Measurements from ENCODE around the gene TSPAN10. TPM values are rescaled to one million over a fixed set of nuclear protein-coding genes. Genes with fewer than 3 reads are reported as not detected.

TSPAN10 gene
- total RNA-seq, 6 experiments from 2014 or later = 14.3 to 19.6 (median 17.2) TPM

DNA sequence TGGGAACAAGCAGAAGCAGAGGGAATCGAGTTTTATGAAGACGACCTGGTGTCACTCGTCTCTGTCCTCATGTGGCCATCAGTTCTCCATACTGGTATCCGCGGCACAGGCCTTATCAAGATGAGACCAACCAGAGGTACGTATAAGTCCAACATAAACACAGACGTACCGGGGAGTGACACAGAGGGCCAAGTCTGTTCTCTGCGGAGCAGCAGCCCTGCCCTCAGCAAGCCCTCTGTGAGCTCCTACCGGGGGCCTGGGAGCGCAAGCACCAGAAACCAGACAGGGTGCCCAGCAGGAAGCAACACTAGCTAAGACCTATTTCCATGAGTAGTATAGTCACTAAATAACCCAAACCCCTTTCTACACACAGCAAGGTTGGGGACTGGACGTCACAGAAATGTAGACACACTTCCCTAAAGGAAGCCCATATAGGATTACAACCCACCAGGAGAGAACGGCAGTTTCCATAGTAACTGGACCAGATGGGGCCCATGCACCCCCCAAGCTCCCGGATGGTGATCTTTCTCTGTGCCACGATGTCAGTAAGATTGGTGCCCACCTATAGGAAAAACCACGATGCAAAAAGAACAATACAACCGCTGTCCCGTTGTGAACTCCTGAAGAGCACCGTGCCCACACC is 45.7 kb downstream of the TSPAN10 start:
- peaks cover 23% of the 10 kb centered on the region for H3K36me3 Mint-ChIP-seq (ENCODE audit: low read depth)
- peaks cover 13% of the 10 kb centered on the region for H3K27me3 Mint-ChIP-seq (ENCODE audit: insufficient read depth)
- peak overlapping the region; percentile 88 for H3K27ac Mint-ChIP-seq
- peak overlapping the region; percentile 97 for H3K4me3 Mint-ChIP-seq
- TF ChIP-seq, protein P1, sequence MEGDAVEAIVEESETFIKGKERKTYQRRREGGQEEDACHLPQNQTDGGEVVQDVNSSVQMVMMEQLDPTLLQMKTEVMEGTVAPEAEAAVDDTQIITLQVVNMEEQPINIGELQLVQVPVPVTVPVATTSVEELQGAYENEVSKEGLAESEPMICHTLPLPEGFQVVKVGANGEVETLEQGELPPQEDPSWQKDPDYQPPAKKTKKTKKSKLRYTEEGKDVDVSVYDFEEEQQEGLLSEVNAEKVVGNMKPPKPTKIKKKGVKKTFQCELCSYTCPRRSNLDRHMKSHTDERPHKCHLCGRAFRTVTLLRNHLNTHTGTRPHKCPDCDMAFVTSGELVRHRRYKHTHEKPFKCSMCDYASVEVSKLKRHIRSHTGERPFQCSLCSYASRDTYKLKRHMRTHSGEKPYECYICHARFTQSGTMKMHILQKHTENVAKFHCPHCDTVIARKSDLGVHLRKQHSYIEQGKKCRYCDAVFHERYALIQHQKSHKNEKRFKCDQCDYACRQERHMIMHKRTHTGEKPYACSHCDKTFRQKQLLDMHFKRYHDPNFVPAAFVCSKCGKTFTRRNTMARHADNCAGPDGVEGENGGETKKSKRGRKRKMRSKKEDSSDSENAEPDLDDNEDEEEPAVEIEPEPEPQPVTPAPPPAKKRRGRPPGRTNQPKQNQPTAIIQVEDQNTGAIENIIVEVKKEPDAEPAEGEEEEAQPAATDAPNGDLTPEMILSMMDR (IDR thresholded peaks at IDR 0.05) = no peak
- no peak for DNase-seq
- peaks cover 24% of the 10 kb centered on the region for H3K4me1 Mint-ChIP-seq (ENCODE audit: low read depth)
- H3K9me3 Mint-ChIP-seq = no peaks in the 10 kb centered on the region

DNA sequence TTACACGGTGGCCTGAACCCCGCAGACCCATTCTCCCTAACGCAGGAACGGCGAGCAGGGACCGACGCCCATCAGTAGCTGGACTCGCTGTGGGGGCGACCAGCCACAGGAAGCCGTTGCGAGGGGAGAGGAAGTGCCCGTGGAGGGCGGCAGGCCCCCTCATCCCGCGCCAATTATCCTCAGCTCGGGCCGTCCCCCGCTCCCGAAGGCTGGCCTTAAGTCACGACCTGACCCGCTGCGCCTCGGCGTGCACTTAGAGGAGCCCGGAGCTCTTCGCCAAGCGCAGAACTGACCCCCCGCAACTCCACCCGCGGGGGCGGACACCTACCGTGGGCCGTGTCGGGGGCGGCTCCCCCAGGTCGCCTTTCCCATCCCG is 46.2 kb downstream of the TSPAN10 start:
- peak overlapping the region; percentile 97 for H3K4me3 Mint-ChIP-seq
- peaks cover 23% of the 10 kb centered on the region for H3K36me3 Mint-ChIP-seq (ENCODE audit: low read depth)
- H3K4me1 Mint-ChIP-seq (ENCODE audit: low read depth) = peaks cover 24% of the 10 kb centered on the region
- H3K27me3 Mint-ChIP-seq (ENCODE audit: insufficient read depth) = peaks cover 15% of the 10 kb centered on the region
- peak overlapping the region; percentile 88 for H3K27ac Mint-ChIP-seq
- TF ChIP-seq, protein P1 (IDR thresholded peaks at IDR 0.05) = no peak
- no peaks in the 10 kb centered on the region for H3K9me3 Mint-ChIP-seq
- DNase-seq = no peak

DNA sequence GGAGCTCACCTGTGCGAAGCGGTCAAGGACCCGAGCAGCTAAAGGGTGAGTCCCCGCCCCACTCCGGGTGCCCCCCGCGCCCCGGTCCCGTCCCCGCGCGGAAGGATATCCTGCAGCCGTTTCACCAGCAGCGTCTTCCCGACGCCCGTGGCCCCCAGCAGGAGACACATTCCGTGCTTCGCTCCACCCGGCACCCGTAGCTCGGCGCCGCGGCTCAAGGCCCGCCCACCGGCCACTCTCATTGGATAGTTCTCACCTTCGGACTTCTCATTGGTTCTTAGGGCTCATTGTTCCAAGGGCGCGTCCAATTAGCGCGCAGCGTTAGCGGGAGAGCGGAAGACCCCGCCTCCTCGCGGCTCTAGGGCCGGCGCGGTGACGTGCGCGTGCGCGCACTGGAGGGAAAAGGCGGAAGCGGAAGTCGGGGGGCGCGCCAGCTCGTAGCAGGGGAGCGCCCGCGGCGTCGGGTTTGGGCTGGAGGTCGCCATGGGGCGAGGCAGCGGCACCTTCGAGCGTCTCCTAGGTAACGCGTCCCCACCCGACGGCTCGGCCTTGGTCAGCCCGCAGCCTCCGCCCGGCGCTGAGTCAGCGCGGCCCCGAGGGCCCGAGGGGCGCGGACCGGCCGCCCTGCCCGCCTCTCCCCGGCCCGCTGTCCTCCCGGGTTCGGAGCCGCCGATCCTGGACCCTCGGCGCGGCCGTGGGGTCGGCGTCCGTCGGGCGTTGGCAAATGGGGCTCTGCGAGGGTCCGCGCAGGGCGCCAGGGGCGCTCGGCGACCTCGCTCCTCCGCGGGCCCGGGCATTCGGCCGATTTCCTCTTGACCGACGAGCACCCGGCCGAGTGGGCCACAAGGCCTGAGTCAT is 46.8 kb downstream of the TSPAN10 start, which contains the start of the genes ARL16 and HGS:
ARL16 (minus strand) TSS at position 214 of the 858 bp plus-strand sequence; CDS start at position 170, 44 bp downstream.
HGS (plus strand) TSS at position 428 of the 858 bp plus-strand sequence; CDS start at position 484, 56 bp downstream.
- TF ChIP-seq, protein P1 (IDR thresholded peaks at IDR 0.05) = peak; percentile 3; the same call in 1 of the 2 replicates
- H3K36me3 Mint-ChIP-seq (ENCODE audit: low read depth) = peaks cover 23% of the 10 kb centered on the region
- no peaks in the 10 kb centered on the region for H3K9me3 Mint-ChIP-seq
- H3K4me1 Mint-ChIP-seq (ENCODE audit: low read depth) = peaks cover 24% of the 10 kb centered on the region
- H3K4me3 Mint-ChIP-seq = peak within 1 kb of the TSS; percentile 98
- DNase-seq = peak; percentile 100
- peaks cover 15% of the 10 kb centered on the region for H3K27me3 Mint-ChIP-seq (ENCODE audit: insufficient read depth)
- peak within 1 kb of the TSS; percentile 99 for H3K27ac Mint-ChIP-seq

DNA sequence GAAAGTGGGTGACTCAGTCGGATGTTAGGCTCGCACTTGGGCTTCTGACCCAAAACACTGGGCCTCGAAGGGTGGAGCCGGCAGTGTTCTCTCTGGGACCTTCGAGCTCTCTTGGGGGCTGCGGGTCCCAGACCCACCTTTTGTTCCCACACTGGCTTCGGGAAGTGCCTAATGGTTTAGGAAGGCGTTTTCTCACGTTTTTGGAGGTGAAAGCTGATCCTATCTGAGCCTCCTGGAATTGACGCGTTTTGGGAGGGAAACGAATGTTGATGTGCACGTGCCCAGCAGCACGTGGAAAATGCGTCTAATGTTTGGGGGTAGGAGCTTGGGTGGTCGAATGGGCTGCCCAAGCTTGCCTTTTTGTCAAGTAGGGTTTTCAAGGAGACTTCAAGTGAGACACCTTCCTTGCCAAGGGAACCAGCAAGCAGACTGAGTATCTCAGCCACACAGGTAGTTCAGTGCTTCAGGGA is 47.5 kb downstream of the TSPAN10 start:
- Mint-ChIP-seq H3K4me3 (peak overlapping the region; percentile 98), H3K9me3 (no peaks in the 10 kb centered on the region), H3K4me1 (ENCODE audit: low read depth) (peaks cover 24% of the 10 kb centered on the region), H3K36me3 (ENCODE audit: low read depth) (peaks cover 23% of the 10 kb centered on the region), H3K27ac (peak overlapping the region; percentile 99), H3K27me3 (ENCODE audit: insufficient read depth) (peaks cover 16% of the 10 kb centered on the region)
- TF ChIP-seq, protein P1 (IDR thresholded peaks at IDR 0.05) = no peak
- peak; percentile 80 for DNase-seq

DNA sequence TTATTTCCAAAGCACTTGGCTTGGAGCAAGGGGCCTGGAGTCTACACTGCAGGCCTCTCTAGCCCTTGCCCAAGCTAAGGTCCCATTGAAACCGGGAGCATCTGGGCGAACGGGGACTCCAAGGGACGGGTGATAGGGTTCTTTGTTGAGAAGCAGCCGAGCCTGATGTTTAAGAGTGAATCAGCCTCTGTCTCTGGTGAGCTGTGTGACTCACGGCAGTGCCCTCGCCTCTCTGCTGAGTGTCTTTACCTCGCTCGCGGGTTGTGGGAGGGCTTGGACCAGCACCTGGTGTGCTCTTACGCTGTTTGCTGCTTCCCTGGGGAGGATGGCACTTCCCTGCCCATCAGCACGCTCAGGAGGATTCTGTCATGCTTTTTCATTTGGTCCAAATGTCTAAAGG is 48.1 kb downstream of the TSPAN10 start:
- peak; percentile 79 for DNase-seq
- Mint-ChIP-seq H3K27me3 (ENCODE audit: insufficient read depth) (peaks cover 16% of the 10 kb centered on the region), H3K4me1 (ENCODE audit: low read depth) (peaks cover 24% of the 10 kb centered on the region), H3K36me3 (ENCODE audit: low read depth) (peaks cover 23% of the 10 kb centered on the region), H3K9me3 (no peaks in the 10 kb centered on the region), H3K27ac (peak overlapping the region; percentile 99), H3K4me3 (peak overlapping the region; percentile 98)
- TF ChIP-seq, protein P1 (IDR thresholded peaks at IDR 0.05) = no peak

All from HFFc6 (cell line).